Sigmoid colon (tissue), 7 donors: ENCODE results near the gene MOK. TPM values are rescaled to one million over a fixed set of nuclear protein-coding genes. Genes with fewer than 3 reads are reported as not detected.

ENCODE experiments used
- DNase-seq: peaks from one replicate; pipeline ENCODE4 v3.0.0-alpha.2; 2019
- H3K27ac ChIP-seq, 4 donors: fragments of 200-600 bp; sonication (generic); one replicate each; pipeline ENCODE4 v1.5.1; 2016 to 2019; ENCODE audit warnings: mild to moderate bottlenecking in 1 of 4
- H3K27me3 ChIP-seq, 3 donors: fragments of 200-600 bp; sonication (generic); one replicate each; pipeline ENCODE4 v1.5.1; 2019; ENCODE audit warnings: mild to moderate bottlenecking in 1 of 3
- H3K36me3 ChIP-seq, 4 donors: fragments of 200-600 bp; sonication (generic); one replicate each; pipeline ENCODE4 v1.5.1; 2016 to 2019
- H3K4me1 ChIP-seq, 4 donors: fragments of 200-600 bp; sonication (generic); one replicate each; pipeline ENCODE4 v1.5.1; 2017 to 2019
- H3K4me3 ChIP-seq, 4 donors: fragments of 200-600 bp; sonication (generic); one replicate each; pipeline ENCODE4 v1.5.1; 2017 to 2019; ENCODE audit warnings: mild to moderate bottlenecking in 2 of 4, moderate library complexity in 1 of 4
- H3K9me3 ChIP-seq, 4 donors: fragments of 200-600 bp in 3 of 4; sonication (generic) in 3 of 4; one replicate each; pipeline versions ENCODE4 v1.5.1 to v1.6.1; 2013 to 2019
- EP300 ChIP-seq, 4 donors: sonication (generic); formaldehyde crosslinking; IDR thresholded peaks; one replicate each; pipeline ENCODE4 v1.6.1; 2017; ENCODE audit warnings: antibody characterized with exemption in 4 of 4
- POLR2A ChIP-seq, 2 donors: fragments of 450-650 bp; IDR thresholded peaks; one replicate each; pipeline ENCODE4 v1.6.1; 2016; ENCODE audit warnings: antibody characterized with exemption in 2 of 2, mild to moderate bottlenecking in 2 of 2, moderate library complexity in 2 of 2
- POLR2AphosphoS5 ChIP-seq, 4 donors: sonication (generic); formaldehyde crosslinking; IDR thresholded peaks; one replicate each; pipeline ENCODE4 v1.6.1; 2017; ENCODE audit warnings: antibody characterized with exemption in 4 of 4
- WGBS, 2 donors: extraction: QIAGEN DNeasy Blood & Tissue Kit; methylation state at CpG; one replicate each; pipeline ENCODE4 v1.1.7; 2013; 5-methylcytosine and 5-hydroxymethylcytosine counted together
- intact Hi-C: fragments of 100-400 bp; cut with DNase I; formaldehyde crosslinking; loops from one replicate; pipeline ENCODE4 v1.15.1; 2023
- polyA plus RNA-seq, 3 donors: library from polyadenylated mRNA; stranded (reverse); fragments of 200-250 nt; gene quantifications; one replicate each; pipeline ENCODE4 v1.2.3, GENCODE V29; 2013
- total RNA-seq, 4 donors: library from RNA; depleted of rRNA; stranded (reverse); fragments of >200 nt; gene quantifications; one replicate each; pipeline ENCODE4 v1.1.0, GENCODE V29; 2016
- TF ChIP-seq, protein P1 (sequence below), 4 experiments: fragments of 450-650 bp in 3 of 4; fragments of 200-600 bp in 1 of 4; IDR thresholded peaks; one replicate each; pipeline ENCODE4 v1.5.1; 2016 to 2019; ENCODE audit warnings: antibody characterized with exemption in 4 of 4, mild to moderate bottlenecking in 3 of 4, moderate library complexity in 2 of 4
- donor health status: healthy with polysubstance abuse.
- donor health status: Bipolar disorder and iron deficiency.
- donor health status: healthy.

MOK gene
- total and polyA plus RNA-seq, 7 donors = 1.8 to 17.2 (median 9.4) TPM

DNA sequence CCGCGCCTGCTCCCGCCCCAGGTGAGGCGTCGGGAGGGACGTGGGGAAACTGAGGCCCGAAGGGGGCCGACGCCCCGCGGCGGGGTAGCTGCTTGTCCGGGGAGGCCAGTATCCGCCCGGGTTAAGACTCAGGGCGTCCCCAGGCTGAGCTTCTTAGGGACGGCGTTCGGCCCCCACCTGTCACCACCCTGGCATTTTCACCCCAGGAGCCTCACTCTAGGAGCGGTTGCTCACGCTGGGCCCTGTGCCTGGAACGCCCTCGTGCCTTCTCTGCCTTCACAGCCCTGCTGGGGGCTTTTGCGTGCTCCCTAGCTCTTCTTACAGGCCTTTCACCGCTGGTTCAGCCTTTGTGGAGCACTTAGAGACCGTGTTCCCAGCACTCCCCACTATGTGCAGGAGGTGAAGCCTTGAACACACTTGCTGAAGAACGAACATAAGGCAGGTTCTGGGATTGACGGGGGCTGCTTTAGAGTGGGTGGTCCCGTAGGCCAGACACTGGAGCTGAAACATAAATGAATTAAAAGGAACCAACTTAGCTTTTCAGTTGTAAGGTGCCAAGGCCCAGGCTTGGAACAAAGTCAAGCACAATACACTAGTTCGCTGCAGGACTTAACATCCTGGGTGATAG, 15.2 kb upstream of the MOK start:
- H3K36me3 ChIP-seq = no peaks in the 10 kb centered on the region
- peak; percentile 84 for DNase-seq
- TF ChIP-seq POLR2A (IDR thresholded peaks at IDR 0.05) = no peak
- TF ChIP-seq, protein P1, sequence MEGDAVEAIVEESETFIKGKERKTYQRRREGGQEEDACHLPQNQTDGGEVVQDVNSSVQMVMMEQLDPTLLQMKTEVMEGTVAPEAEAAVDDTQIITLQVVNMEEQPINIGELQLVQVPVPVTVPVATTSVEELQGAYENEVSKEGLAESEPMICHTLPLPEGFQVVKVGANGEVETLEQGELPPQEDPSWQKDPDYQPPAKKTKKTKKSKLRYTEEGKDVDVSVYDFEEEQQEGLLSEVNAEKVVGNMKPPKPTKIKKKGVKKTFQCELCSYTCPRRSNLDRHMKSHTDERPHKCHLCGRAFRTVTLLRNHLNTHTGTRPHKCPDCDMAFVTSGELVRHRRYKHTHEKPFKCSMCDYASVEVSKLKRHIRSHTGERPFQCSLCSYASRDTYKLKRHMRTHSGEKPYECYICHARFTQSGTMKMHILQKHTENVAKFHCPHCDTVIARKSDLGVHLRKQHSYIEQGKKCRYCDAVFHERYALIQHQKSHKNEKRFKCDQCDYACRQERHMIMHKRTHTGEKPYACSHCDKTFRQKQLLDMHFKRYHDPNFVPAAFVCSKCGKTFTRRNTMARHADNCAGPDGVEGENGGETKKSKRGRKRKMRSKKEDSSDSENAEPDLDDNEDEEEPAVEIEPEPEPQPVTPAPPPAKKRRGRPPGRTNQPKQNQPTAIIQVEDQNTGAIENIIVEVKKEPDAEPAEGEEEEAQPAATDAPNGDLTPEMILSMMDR (IDR thresholded peaks at IDR 0.05) = peak in 1 of 4 experiments; percentile 16
- intact Hi-C loops = loop anchor here (5.0 kb wide), 1 partner anchor 192 kb away; no protein-coding TSS in a partner anchor
- no peaks in the 10 kb centered on the region for H3K27me3 ChIP-seq
- H3K4me1 ChIP-seq = peaks cover 0 to 41% (median 33%) of the 10 kb centered on the region in 4 donors
- no peaks in the 10 kb centered on the region for H3K9me3 ChIP-seq
- peak overlapping the region; percentile 60 to 86 (median 82) for H3K4me3 ChIP-seq
- WGBS, 2 donors = 4 to 6% methylated on average over 30 of the region's 30 CpGs
- peak overlapping the region; percentile 95 to 97 (median 96) for H3K27ac ChIP-seq

DNA sequence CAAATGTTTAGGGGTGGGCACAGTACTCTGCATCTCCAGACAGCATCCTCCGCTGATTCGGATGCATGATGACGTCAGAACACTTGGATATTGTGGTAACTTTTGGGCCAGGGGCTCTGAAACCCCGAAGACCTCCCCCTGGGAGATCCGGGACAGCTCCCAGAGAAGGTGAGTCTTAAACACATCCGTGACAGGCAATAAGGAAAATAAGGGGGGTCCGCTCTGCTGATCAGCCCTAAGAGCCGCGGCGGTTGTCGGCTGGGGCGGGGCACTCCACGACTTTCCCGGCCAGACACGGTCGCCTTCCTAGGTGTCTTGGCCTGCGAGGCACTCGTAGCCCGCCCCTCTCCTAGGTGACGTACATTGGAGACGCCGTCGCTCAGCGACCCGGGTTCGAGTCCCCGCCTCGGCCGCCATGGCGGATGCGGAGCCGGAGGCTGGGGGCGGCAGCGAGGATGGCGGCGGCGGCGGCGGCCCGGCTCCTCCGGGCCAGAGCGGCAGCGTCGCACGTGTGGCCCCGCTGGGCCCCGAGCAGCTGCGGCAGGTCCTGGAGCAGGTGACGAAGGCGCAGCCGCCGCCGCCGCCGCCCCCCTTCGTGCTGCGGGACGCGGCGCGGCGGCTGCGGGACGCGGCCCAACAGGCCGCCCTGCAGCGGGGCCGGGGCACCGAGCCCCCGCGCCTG, 14.5 kb upstream of the MOK start, which contains the start of gene ZNF839:
Gene ZNF839, plus strand, starts transcription at position 396 of the 682 bp plus-strand sequence. Its CDS starts 20 bp downstream, at position 416.
- Histone ChIP-seq H3K4me3 (peak within 1 kb of the TSS; percentile 60 to 86 (median 82)), H3K4me1 (peaks cover 0 to 45% (median 36%) of the 10 kb centered on the region in 4 donors), H3K36me3 (no peaks in the 10 kb centered on the region), H3K9me3 (no peaks in the 10 kb centered on the region), H3K27ac (peak within 1 kb of the TSS; percentile 95 to 97 (median 96)), H3K27me3 (no peaks in the 10 kb centered on the region)
- 0% methylated on average over 71 of the region's 71 CpGs for WGBS, 2 donors
- TF ChIP-seq, protein P1 (IDR thresholded peaks at IDR 0.05) = no peak
- TF ChIP-seq POLR2AphosphoS5 (IDR thresholded peaks at IDR 0.05) = peak; percentile 59 to 81 (median 72)
- peak in 1 of 4 donors; percentile 34 for TF ChIP-seq EP300 (IDR thresholded peaks at IDR 0.05)
- TF ChIP-seq POLR2A (IDR thresholded peaks at IDR 0.05) = no peak
- intact Hi-C loops = loop anchor here (5.0 to 10.0 kb wide), 3 partner anchors 177 to 355 kb away; partner anchors contain the start of gene DYNC1H1
- peak; percentile 97 for DNase-seq

DNA sequence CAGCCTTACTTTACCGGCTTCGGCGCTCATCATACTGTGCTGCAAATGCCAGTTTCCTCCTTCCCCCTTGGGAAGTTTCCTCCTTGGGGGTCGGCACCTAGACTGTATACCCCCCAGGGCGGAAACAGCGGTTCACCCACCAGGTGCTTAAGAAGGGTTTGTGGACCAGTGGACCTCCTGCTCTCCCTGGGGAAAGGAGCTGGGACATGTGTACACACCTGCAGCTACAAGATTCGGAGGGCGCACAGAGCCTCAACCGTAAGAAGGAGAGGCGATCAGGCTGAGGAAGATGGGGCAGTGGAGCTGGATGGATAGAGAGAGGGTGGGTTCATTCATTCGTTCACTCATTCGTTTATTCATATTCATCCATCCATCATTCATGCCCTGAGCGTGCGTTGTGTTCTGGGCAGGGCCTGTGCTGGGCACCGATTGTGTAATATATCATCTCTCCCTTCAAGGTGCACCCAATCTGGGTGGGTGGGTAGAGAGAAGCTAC, 13.9 kb upstream of the MOK start:
- TF ChIP-seq EP300 (IDR thresholded peaks at IDR 0.05) (no peak), POLR2AphosphoS5 (IDR thresholded peaks at IDR 0.05) (no peak), POLR2A (IDR thresholded peaks at IDR 0.05) (no peak)
- TF ChIP-seq, protein P1 (IDR thresholded peaks at IDR 0.05) = no peak
- intact Hi-C loops = loop anchor here (5.0 to 10.0 kb wide), 2 partner anchors 177 to 354 kb away; partner anchors contain the start of gene DYNC1H1
- peak; percentile 67 for DNase-seq
- no peaks in the 10 kb centered on the region for H3K9me3 ChIP-seq
- H3K4me3 ChIP-seq = peak overlapping the region; percentile 60 to 86 (median 82)
- peak overlapping the region; percentile 95 to 97 (median 96) for H3K27ac ChIP-seq
- H3K36me3 ChIP-seq = no peaks in the 10 kb centered on the region
- H3K27me3 ChIP-seq = no peaks in the 10 kb centered on the region
- WGBS, 2 donors = 56 to 62% methylated on average over 15 of the region's 15 CpGs
- H3K4me1 ChIP-seq = peaks cover 0 to 48% (median 39%) of the 10 kb centered on the region in 4 donors

DNA sequence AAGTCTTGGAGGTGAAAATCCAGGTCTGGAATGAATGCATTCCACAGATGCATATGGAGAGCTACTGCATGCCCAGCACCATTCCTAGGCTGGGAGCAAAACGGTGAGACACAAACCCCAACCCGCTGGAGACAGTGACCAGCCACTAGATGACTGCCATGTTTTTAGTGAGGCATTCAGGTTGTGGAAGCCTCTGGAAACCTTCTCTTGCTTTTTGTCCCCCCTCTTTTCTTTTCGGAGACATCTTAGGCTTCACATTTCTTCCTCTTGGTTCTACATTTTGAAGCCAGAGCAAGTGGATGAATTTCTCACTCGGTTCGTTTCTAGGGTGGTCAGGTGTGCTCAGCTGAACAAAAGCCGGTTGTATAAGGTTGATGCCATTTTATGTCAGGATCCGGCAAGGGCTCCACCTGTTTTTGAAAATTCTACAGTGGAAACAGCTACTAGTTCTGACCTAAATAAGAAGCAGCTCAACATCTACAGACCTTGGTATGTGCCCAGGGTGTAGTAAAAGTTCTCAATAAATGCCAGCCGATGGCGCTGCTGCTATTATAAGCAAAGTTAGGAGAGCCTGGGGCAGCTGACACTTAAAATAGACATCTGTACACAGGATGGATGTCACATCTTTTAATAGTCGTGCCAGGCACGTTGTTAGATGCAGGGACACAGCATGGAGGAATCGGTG, 12.7 kb upstream of the MOK start:
- Histone ChIP-seq H3K27me3 (no peaks in the 10 kb centered on the region), H3K36me3 (no peaks in the 10 kb centered on the region), H3K9me3 (no peaks in the 10 kb centered on the region), H3K27ac (peak overlapping the region; percentile 87 to 96 (median 96)), H3K4me3 (peak overlapping the region; percentile 38 to 55 (median 48)), H3K4me1 (peaks cover 0 to 51% (median 42%) of the 10 kb centered on the region in 4 donors)
- intact Hi-C loops = loop anchor here (2.0 to 10.0 kb wide), 3 partner anchors 175 to 353 kb away; partner anchors contain the start of genes DYNC1H1 and HSP90AA1
- TF ChIP-seq, protein P1 (IDR thresholded peaks at IDR 0.05) = no peak
- TF ChIP-seq EP300 (IDR thresholded peaks at IDR 0.05) = no peak
- no peak for TF ChIP-seq POLR2AphosphoS5 (IDR thresholded peaks at IDR 0.05)
- no peak for TF ChIP-seq POLR2A (IDR thresholded peaks at IDR 0.05)
- DNase-seq = peak; percentile 57
- 14 to 48% methylated on average over 12 of the region's 12 CpGs for WGBS, 2 donors
